Coronary artery (tissue), 2 donors: Measurements from ENCODE around the gene CYTL1.

ENCODE experiments used
- DNase-seq: peaks from one replicate; pipeline ENCODE4 v3.0.0-alpha.2; 2017; ENCODE audit warnings: low spot score
- H3K27ac ChIP-seq, 2 donors: fragments of 200-600 bp; sonication (generic); one replicate each; pipeline ENCODE4 v1.5.1; 2016 to 2019
- H3K4me3 ChIP-seq: fragments of 200-600 bp; sonication (generic); 2 replicates; pipeline ENCODE4 v1.5.1; 2016; ENCODE audit warnings: mild to moderate bottlenecking, moderate library complexity
- TF ChIP-seq, protein P1 (sequence below): fragments of 200-600 bp; sonication (generic); IDR thresholded peaks from one replicate; pipeline ENCODE4 v1.5.1; 2019; ENCODE audit warnings: antibody characterized with exemption

Gene CYTL1

GRCh38 chr4:5052204-5052702 lies 33.0 kb upstream of the CYTL1 start:
- DNase-seq: no peak
- Histone ChIP-seq H3K27ac (no peak overlapping the region), H3K4me3 (peak overlapping the region; percentile 79)
- TF ChIP-seq, protein P1, sequence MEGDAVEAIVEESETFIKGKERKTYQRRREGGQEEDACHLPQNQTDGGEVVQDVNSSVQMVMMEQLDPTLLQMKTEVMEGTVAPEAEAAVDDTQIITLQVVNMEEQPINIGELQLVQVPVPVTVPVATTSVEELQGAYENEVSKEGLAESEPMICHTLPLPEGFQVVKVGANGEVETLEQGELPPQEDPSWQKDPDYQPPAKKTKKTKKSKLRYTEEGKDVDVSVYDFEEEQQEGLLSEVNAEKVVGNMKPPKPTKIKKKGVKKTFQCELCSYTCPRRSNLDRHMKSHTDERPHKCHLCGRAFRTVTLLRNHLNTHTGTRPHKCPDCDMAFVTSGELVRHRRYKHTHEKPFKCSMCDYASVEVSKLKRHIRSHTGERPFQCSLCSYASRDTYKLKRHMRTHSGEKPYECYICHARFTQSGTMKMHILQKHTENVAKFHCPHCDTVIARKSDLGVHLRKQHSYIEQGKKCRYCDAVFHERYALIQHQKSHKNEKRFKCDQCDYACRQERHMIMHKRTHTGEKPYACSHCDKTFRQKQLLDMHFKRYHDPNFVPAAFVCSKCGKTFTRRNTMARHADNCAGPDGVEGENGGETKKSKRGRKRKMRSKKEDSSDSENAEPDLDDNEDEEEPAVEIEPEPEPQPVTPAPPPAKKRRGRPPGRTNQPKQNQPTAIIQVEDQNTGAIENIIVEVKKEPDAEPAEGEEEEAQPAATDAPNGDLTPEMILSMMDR: no peak

GRCh38 chr4:5051278-5052203 lies 32.3 kb upstream of the CYTL1 start, which contains the start of gene STK32B:
STK32B (plus strand) TSS chr4:5051480.
- DNase-seq: peak; percentile 73
- peak within 1 kb of the TSS; percentile 79 for H3K4me3 ChIP-seq
- H3K27ac ChIP-seq: peak within 1 kb of the TSS in 1 of 2 donors; percentile 7
- TF ChIP-seq, protein P1: no peak

- H3K4me3 ChIP-seq: peak overlapping the region; percentile 79
- H3K27ac ChIP-seq: peak overlapping the region in 1 of 2 donors; percentile 7
- TF ChIP-seq, protein P1: peak; percentile 48
- DNase-seq: peak; percentile 69
These were observed 31.4 kb upstream of the CYTL1 start for GRCh38 chr4:5050520-5051277.

DNA sequence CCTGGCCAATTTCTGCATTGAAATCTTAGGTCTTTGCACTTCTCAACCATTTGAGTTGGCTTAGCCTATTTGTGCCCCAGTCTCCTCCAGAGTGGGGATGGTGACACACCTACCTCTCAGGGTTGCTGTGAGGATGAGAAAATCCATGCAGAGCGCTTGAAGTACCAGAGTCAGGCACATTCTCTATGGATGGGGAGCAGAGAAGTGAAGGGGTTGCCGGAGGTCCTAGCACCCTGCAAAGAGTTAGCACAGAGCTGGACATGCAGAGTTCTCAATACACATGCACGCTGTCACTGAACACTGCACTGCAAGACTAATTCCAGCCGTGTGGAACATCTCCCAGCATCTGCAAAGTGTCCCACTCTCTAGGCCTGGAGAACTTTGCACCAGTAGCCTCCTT lies 29.5 kb upstream of the CYTL1 start:
- H3K4me3 ChIP-seq: no peak overlapping the region
- TF ChIP-seq, protein P1: no peak
- no peak overlapping the region for H3K27ac ChIP-seq
- DNase-seq: peak; percentile 28

- H3K27ac ChIP-seq: peak overlapping the region in 1 of 2 donors; percentile 1
These were observed 25.8 kb upstream of the CYTL1 start for GRCh38 chr4:5045097-5045496.

DNA sequence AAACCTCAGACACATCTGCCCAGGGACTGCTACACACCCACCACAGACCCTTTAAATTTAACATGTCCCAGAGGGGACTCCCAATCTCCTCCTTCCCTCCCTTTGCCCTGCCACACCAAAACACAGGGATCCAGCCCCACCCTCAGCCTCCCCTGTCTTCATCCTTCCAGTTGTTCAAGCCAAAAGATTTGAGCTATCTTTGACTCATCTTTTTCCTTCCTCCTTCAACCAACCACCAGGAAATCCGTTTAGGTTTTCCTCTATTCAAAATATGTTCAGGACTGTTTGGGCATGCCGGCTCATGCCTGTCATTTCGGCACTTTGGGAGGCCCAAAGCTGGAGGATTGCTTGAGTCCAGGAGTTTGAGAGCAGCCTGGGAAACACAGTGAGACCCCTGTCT lies 25.1 kb upstream of the CYTL1 start:
- peak overlapping the region in 1 of 2 donors; percentile 1 for H3K27ac ChIP-seq
- TF ChIP-seq, protein P1: no peak
- no peak overlapping the region for H3K4me3 ChIP-seq
- peak; percentile 16 for DNase-seq

More at GRCh38 chr4:5045097-5045496, 25.8 kb upstream of the CYTL1 start:
- DNase-seq: no peak
- no peak overlapping the region for H3K4me3 ChIP-seq
- TF ChIP-seq, protein P1: no peak
